ENCODE results near the gene ZNF423. TPM values are rescaled to one million over a fixed set of nuclear protein-coding genes. Genes with fewer than 3 reads are reported as not detected.

Gene ZNF423
- total RNA-seq, 1 donor: 0.81 TPM

GRCh38 chr16:49757559-49758069 lies 98.3 kb downstream of the ZNF423 start:
- no peak for DNase-seq (ENCODE audit: low read depth in 2 of 3, low spot score in 2 of 3)

GRCh38 chr16:49756775-49757558 lies 98.9 kb downstream of the ZNF423 start:
- no peak for DNase-seq (ENCODE audit: low read depth in 2 of 3, low spot score in 2 of 3)

- DNase-seq (ENCODE audit: low read depth in 2 of 3, low spot score in 2 of 3): no peak
Observed at GRCh38 chr16:49755716-49756505, 100.0 kb downstream of the ZNF423 start.

DNA sequence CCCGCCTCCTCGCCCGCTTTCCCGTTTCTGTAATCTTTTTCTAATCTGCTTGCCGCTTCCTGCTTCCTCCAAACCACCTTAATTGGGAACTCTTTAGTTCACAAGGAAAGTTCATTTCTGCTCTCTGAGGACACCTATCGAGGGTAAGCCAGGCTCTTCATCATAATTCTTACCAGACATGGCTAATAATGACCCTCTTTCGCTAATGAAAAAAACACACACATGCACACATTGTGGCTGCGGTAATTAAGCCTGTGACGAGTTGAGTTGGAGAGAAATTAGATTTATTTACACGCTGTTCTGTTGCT lies 100.6 kb downstream of the ZNF423 start:
- DNase-seq (ENCODE audit: low read depth in 2 of 3, low spot score in 2 of 3): peak in 2 of 3 donors; percentile 41 to 47

DNA sequence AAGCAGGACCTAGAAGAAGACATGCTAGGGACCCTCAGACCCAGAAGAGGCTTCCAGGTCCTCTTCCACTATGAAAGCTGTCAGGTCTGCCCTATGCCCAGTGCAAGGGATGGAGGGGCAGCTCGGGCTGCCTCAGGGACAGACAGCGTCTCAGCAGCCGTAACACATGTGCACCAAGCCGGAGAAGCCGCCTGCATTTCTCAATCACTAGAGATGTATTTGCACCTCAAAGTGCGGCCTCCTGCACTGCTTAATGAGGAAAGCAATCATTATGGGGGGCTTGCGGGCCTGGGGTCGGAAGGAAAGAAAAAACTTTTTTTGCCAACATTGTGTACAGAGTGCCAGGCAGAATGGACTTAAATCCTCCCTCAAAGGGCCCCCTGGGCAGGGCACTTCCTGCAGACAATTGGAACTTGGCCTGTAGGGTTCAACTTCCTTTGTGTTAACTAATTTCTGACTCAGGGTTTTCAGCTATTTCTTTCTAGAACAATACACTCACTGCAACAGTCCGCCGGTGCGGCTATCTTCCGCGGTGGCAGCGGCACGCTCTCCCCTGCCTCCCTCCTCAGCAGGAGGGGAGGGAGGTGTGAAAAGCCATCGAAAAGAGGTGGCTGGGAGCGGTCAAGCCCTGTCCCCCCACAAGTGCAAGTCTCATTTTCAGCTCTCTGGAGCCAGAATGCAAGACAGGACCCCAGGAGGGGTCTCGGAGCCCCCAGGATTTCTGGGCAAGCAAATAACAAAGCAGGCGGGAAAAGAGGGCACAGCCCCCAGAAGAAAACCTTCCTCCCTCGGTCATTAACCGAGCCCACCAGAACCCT lies 101.2 kb downstream of the ZNF423 start:
- DNase-seq (ENCODE audit: low read depth in 2 of 3, low spot score in 2 of 3): peak in 2 of 3 donors; percentile 42 to 62

DNA sequence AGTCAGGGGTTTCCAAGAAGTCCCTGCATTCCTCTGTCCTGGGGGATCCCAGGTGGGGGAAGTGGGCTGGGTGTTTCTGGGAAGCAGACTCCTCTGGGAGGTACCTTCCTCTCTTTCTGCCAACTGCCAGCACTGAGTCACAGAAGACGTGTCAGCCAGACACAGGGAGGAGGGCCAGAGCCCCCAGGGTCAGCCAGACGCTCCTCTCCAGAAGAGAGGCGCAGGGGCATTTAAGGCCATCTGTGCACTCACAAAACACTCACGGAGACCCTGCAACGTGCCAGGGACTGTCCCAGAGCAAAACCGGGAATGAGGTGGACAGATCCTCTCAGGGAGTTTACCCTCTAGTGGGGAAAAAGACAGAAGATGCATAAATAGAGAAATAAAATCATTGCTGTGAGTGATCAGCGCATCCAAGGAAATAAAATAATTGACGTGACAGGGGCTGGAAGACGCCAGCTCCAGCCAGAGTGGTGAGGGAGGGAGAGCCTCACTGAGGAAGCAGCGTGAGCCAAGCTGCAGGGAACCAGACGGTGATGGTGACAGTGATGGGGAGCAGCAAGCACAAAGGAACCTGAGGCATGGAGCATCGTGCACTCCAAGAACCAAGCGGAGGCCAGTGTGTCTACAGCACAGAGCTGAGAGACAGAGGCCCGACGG lies 105.4 kb downstream of the ZNF423 start:
- no peak for DNase-seq (ENCODE audit: low read depth in 2 of 3, low spot score in 2 of 3)

DNA sequence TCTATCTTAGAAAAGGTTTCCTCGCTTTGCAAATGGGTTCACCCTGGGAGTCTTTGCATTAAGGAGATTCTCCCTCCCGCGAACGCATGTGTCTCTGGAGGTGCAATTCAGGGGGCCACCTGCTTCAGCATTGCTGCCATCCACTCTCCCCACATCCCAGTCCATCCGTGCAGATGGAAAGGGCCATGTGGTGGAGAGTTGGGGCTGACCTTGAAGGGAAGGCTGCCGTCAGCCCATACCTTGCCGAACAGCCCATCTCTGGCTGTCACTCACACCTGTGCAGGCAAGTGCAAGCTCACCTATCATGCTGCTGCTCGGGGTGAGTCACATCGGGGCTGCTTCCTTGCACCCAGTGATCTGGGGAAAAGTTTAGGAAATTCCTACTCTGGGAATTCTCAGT lies 106.1 kb downstream of the ZNF423 start:
- no peak for DNase-seq (ENCODE audit: low read depth in 2 of 3, low spot score in 2 of 3)

- no peak for DNase-seq (ENCODE audit: low read depth in 2 of 3, low spot score in 2 of 3)
Observed at GRCh38 chr16:49748322-49748721, 107.6 kb downstream of the ZNF423 start.

DNA sequence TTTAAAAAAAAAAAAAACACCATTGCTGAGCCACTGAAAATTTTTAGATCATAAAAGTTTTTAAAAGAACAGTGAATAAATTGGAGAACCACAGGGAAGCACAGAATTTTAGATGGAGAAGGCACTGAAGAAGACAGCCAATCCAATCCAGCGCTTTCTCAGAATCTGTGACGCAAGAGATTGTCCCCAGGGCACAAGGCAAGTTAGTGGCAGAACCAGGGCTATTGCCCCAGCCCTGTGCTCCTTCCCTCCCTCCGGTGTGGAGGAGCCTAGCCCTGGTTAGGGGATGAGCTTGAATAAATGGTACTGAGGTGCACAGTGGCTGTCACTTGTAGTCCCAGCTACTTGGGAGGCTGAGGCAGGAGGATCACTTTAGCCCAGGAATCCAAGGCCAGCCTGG lies 108.3 kb downstream of the ZNF423 start:
- DNase-seq (ENCODE audit: low read depth in 2 of 3, low spot score in 2 of 3): no peak

DNA sequence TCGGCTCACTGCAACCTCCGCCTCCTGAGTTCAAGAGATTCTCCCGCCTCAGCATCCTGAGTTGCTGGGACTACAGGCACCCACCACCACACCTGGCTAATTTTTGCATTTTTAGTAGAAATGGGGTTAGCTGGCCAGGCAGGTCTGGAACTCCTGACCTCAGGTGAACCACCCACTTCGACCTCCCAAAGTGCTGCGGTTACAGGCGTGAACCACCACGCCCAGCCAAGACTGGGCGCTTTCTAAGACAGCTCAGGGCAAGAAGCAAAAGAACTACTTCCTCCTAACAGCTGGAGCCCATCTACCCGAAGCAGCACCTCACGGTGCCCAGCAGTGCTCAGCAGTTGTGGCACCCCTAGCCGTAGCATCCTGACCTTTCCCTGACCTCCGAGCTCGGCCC lies 109.4 kb downstream of the ZNF423 start:
- no peak for DNase-seq (ENCODE audit: low read depth in 2 of 3, low spot score in 2 of 3)

GRCh38 chr16:49745311-49745747 lies 110.6 kb downstream of the ZNF423 start:
- no peak for DNase-seq (ENCODE audit: low read depth in 2 of 3, low spot score in 2 of 3)

DNA sequence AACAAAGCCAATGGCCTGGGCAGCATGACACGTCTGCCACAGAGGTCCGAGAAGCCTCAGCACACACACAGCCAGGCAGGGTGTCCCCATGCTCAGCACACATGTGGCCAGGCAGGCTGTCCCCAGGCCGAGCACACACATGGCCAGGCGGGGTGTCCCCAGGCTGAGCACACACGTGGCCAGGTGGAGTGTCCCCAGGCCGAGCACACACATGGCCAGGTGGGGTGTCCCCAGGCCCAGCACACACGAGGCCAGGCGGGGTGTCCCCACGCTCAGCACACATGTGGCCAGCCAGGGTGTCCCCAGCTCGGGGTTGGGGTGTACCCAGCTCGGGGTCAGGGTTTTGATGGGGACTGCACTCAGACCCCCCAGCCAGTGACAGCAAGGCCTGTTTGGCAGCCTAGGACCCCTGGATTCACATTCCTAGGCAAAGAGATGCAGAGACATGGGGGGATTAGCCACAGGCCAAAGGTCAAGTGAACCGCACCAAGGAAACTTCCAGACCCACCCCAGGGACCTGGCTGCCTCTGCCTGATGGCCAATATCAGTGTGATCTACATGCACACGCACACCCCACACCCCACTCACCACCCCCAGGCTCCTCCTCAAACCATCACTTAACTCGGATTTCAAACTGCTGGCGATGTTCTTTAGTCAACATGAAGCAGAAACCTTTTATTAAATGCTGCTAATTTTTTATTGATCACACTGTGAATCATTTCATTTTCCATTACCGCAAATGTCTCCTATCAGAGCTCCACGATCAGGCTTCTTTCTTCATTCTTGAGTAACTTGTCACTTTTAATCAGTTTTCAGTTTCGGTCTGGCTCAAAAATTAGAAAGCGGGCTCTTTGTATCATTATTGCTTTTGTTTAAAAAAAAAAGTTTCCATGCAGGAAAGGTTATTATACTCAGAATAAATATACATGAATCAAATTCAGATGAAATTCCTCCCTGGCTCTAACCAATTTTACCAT lies 111.4 kb downstream of the ZNF423 start:
- no peak for DNase-seq (ENCODE audit: low read depth in 2 of 3, low spot score in 2 of 3)

- DNase-seq (ENCODE audit: low read depth in 2 of 3, low spot score in 2 of 3): no peak
Observed at GRCh38 chr16:49743658-49744057, 112.3 kb downstream of the ZNF423 start.

- DNase-seq (ENCODE audit: low read depth in 2 of 3, low spot score in 2 of 3): no peak
Observed at GRCh38 chr16:49743203-49743464, 112.8 kb downstream of the ZNF423 start.

- DNase-seq (ENCODE audit: low read depth in 2 of 3, low spot score in 2 of 3): no peak
Observed at GRCh38 chr16:49742428-49743202, 113.3 kb downstream of the ZNF423 start.

GRCh38 chr16:49740256-49740655 lies 115.7 kb downstream of the ZNF423 start:
- no peak for DNase-seq (ENCODE audit: low read depth in 2 of 3, low spot score in 2 of 3)

DNA sequence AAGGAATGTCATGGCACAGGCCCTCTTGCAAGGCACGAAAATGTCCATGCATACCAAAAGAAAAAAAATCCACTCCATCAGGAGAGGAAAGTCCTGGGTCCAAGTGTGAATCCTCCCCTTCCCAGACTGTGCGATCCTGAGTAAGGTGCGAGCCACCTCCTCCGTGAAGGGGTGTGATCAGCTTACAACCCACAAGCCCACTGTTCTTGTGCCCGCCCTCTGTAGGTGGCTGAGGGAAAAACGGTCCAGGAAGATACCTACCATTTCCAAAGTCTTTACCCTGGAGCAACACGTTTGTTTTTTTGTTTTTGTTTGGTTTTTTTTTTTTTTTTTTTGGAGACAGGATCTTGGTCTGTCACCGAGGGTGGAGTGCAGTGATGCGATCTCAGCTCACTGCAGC lies 116.5 kb downstream of the ZNF423 start:
- DNase-seq (ENCODE audit: low read depth in 2 of 3, low spot score in 2 of 3): no peak

- DNase-seq (ENCODE audit: low read depth in 2 of 3, low spot score in 2 of 3): no peak
Observed at GRCh38 chr16:49738832-49739231, 117.1 kb downstream of the ZNF423 start.

DNA sequence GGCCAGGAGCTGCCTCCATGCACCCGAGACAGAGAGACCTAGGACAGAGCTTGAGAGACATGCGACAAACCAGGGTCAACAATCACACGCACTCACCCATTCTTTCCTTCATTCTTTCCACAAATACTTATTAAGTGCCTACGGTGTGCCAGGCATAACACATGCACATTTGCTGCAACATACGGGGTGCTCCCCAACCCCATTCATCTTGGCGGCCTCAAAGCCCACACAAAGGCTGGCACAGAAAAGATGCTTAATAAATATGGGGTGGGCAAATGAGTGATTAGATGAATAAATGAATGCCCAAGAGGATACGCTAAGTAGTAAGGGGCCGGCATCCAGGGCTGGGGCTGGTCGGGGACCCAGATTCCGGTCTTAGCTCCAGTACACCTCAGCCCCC lies 117.9 kb downstream of the ZNF423 start:
- no peak for DNase-seq (ENCODE audit: low read depth in 2 of 3, low spot score in 2 of 3)

All from hematopoietic multipotent progenitor cell (in vitro differentiated cells).